Measurements from ENCODE around the gene SIGMAR1. TPM values are rescaled to one million over a fixed set of nuclear protein-coding genes. Genes with fewer than 3 reads are reported as not detected.

SIGMAR1 gene
- total RNA-seq (2012; rRNA removed): 38.6 and 44.6 TPM in 2 replicates
- polyA plus RNA-seq (2012; rRNA removed): 88.9 and 93.1 TPM in 2 replicates
- 77.6 and 124 TPM in 2 replicates for polyA plus RNA-seq (2012; cell fraction: cytosol; rRNA removed)
- 17.7 and 38.8 TPM in 2 replicates for polyA plus RNA-seq (2012; cell fraction: nucleus; rRNA removed; ENCODE audit: low replicate concordance)
- Bru-seq, nascent RNA: percentile 75 among the genes with signal in this experiment
- percentile 81 among the genes with signal in this experiment for BruChase-seq, experiment 1, labeled RNA remaining after a 6-hour chase
- BruChase-seq, experiment 2, labeled RNA remaining after a 2-hour chase: percentile 78 among the genes with signal in this experiment
- long read RNA-seq, transcript SIGMAR1-201 (4 exons, 1,656 nt): major isoform, 82 of 108 reads
- long read RNA-seq, partial matches to known transcripts: 1 of 108 reads
- long read RNA-seq, other reads (novel, unspliced or antisense): 21 of 108 reads

- Histone ChIP-seq H2AK5ac (ENCODE audit: low read depth, low read length) (peak within 1 kb of the TSS; percentile 96), H4K8ac (ENCODE audit: low read depth in 2 of 2, low read length in 2 of 2) (peak within 1 kb of the TSS; percentile 96 to 99), H3K23ac (ENCODE audit: low read depth, low read length) (peak within 1 kb of the TSS; percentile 97), H3K18ac (ENCODE audit: low read depth, low read length) (peak within 1 kb of the TSS; percentile 79), H3K4me2 (ENCODE audit: low read depth, low read length) (peak within 1 kb of the TSS; percentile 98), H2BK5ac (ENCODE audit: low read depth, low read length, poor library complexity, severe bottlenecking) (peak within 1 kb of the TSS; percentile 71), H4K20me1 (ENCODE audit: insufficient read depth, low read length) (peaks cover 9% of the 10 kb centered on the region; the same call in 1 of the 2 replicates), H4K91ac (ENCODE audit: insufficient read depth, low read depth, low read length) (peak within 1 kb of the TSS; percentile 85), H3K36me3 (ENCODE audit: control insufficient read depth, insufficient read depth, low read length) (peaks cover 6% of the 10 kb centered on the region), H3K56ac (ENCODE audit: extremely low read depth, insufficient read depth, low read length) (0 out of 2 replicates have a peak within 1 kb of the TSS, but pooled peaks have one; percentile 27), H3K9me1 (ENCODE audit: insufficient read depth, low read length) (peaks cover 13% of the 10 kb centered on the region; the same call in 1 of the 2 replicates), H3K4ac (ENCODE audit: low read depth, low read length) (peak within 1 kb of the TSS; percentile 90), H3K4me3 (ENCODE audit: insufficient read depth, low read depth, low read length) (peak within 1 kb of the TSS; percentile 84), H2BK20ac (ENCODE audit: low read depth, low read length) (peak within 1 kb of the TSS; percentile 59), H2BK15ac (ENCODE audit: low read depth, low read length) (peak within 1 kb of the TSS; percentile 53; the same call in 1 of the 3 replicates), H3K14ac (replicated peaks; ENCODE audit: low read depth, low read length) (peak within 1 kb of the TSS; percentile 91), H3K4me1 (ENCODE audit: control insufficient read depth, insufficient read depth, low read length) (peaks cover 4% of the 10 kb centered on the region), H2AFZ (replicated peaks; ENCODE audit: low read length, poor library complexity) (peak within 1 kb of the TSS; percentile 97), H3K9ac (ENCODE audit: low read depth, low read length) (peak within 1 kb of the TSS; percentile 77), H4K5ac (ENCODE audit: low read depth, low read length) (peak within 1 kb of the TSS; percentile 93), H2BK120ac (ENCODE audit: low read depth, low read length) (peak within 1 kb of the TSS; percentile 81), H3K27me3 (ENCODE audit: control insufficient read depth, insufficient read depth, low read length) (no peaks in the 10 kb centered on the region), H3K27ac (ENCODE audit: insufficient read depth, low read length) (peak within 1 kb of the TSS; percentile 82), H3K79me1 (ENCODE audit: low read depth in 1 of 2, low read length in 2 of 2) (peaks cover 13 to 36% of the 10 kb centered on the region in 2 experiments), H2AK9ac (replicated peaks; ENCODE audit: low read depth, low read length, poor library complexity) (peak within 1 kb of the TSS; percentile 89), H3K9me3 (ENCODE audit: control insufficient read depth, insufficient read depth, low read length) (no peaks in the 10 kb centered on the region)
- TF ChIP-seq RAD21 (IDR thresholded peaks at IDR 0.05; ENCODE audit: low read length): no peak
- TF ChIP-seq POLR2A (IDR thresholded peaks at IDR 0.05; ENCODE audit: low read depth, low read length): no peak
- TF ChIP-seq SMC3 (IDR thresholded peaks at IDR 0.05; ENCODE audit: low read depth, low read length): no peak
- TF ChIP-seq BHLHE40 (IDR thresholded peaks at IDR 0.05; ENCODE audit: low read depth, low read length): peak; percentile 91
- TF ChIP-seq RCOR1 (IDR thresholded peaks at IDR 0.05; ENCODE audit: insufficient replicate concordance, low read length): no peak
- no peak for TF ChIP-seq FOS (IDR thresholded peaks at IDR 0.05; ENCODE audit: low read depth, low read length)
- TF ChIP-seq USF2 (IDR thresholded peaks at IDR 0.05; ENCODE audit: low read depth, low read length): peak; percentile 74
- TF ChIP-seq MXI1 (IDR thresholded peaks at IDR 0.05; ENCODE audit: borderline replicate concordance, low read depth, low read length): peak; percentile 81; the same call in 1 of the 2 replicates
- no peak for TF ChIP-seq RFX5 (IDR thresholded peaks at IDR 0.05; ENCODE audit: low read depth, low read length)
- peak; percentile 89; the same call in 1 of the 2 replicates for TF ChIP-seq CHD1 (IDR thresholded peaks at IDR 0.05; ENCODE audit: low read depth, low read length)
- no peak for TF ChIP-seq CEBPB (IDR thresholded peaks at IDR 0.05; ENCODE audit: low read depth, low read length)
- peak; percentile 85 for TF ChIP-seq MAZ (IDR thresholded peaks at IDR 0.05; ENCODE audit: borderline replicate concordance, low read depth, low read length)
- WGBS, 2 experiments (ENCODE audit: extremely low coverage in 2 of 2, insufficient read length in 1 of 2): 0% methylated on average over 42 of the region's 74 CpGs; no CpG with 5 or more reads in 1 of the 2 experiments
- dilution Hi-C loops (cut with HindIII; ENCODE audit: low sequenced_read_pairs, unreplicated experiment) (no loop called here), in situ Hi-C loops (cut with MboI; ENCODE audit: low sequenced_read_pairs) (no loop called here), intact Hi-C loops (cut with micrococcal nuclease) (loop anchor here (2.0 kb wide), 1 partner anchor 65 kb away; no protein-coding TSS in a partner anchor)
- ATAC-seq (ENCODE audit: low read depth) (peak; percentile 97), DNase-seq (peak; percentile 89)
- BruUV-seq (replicated peaks): TSS peak; percentile 31
- ChIA-PET CTCF (no interaction called here), POLR2A (ENCODE audit: unreplicated experiment) (interaction anchor here (0.8 to 2.0 kb wide), 2 partner anchors 9 to 16 kb away, joined by 5 to 10 read pairs; partner anchors contain the start of gene GALT)
Observed at GRCh38 chr9:34637356-34638137, at the start of gene SIGMAR1. Gene SIGMAR1 (minus strand): TSS chr9:34637787. CDS start chr9:34637697, 90 bp downstream.

Measured in IMR-90 (cell line).